ENCODE data around the gene PRSS33. TPM values are rescaled to one million over a fixed set of nuclear protein-coding genes. Genes with fewer than 3 reads are reported as not detected.

Gene PRSS33
- total RNA-seq, 1 donor from 2014 or later, result not detected

GRCh38 chr16:2752850-2753732 is 34.3 kb downstream of the PRSS33 start:
- no peak for DNase-seq (ENCODE audit: low read depth)
- TF ChIP-seq CTCF (conservative IDR thresholded peaks at IDR 0.05; ENCODE audit: low read depth, low read length), result no peak
- H3K4me3 ChIP-seq (ENCODE audit: low read depth, low read length), result peak overlapping the region; percentile 90

- peak within 1 kb of the TSS; percentile 90 for H3K4me3 ChIP-seq (ENCODE audit: low read depth, low read length)
- peak; percentile 64 for DNase-seq (ENCODE audit: low read depth)
- TF ChIP-seq CTCF (conservative IDR thresholded peaks at IDR 0.05; ENCODE audit: low read depth, low read length), result peak; percentile 3
These were observed 35.1 kb downstream of the PRSS33 start, which contains the start of gene SRRM2 for GRCh38 chr16:2752035-2752849. SRRM2 (plus strand) TSS chr16:2752638; CDS start chr16:2756365, 3,727 bp downstream.

- TF ChIP-seq CTCF (conservative IDR thresholded peaks at IDR 0.05; ENCODE audit: low read depth, low read length), result no peak
- DNase-seq (ENCODE audit: low read depth), result no peak
- peak overlapping the region; percentile 90 for H3K4me3 ChIP-seq (ENCODE audit: low read depth, low read length)
These were observed 35.8 kb downstream of the PRSS33 start for GRCh38 chr16:2751577-2752034.

- no peak for DNase-seq (ENCODE audit: low read depth)
- no peak overlapping the region for H3K4me3 ChIP-seq (ENCODE audit: low read depth, low read length)
- TF ChIP-seq CTCF (conservative IDR thresholded peaks at IDR 0.05; ENCODE audit: low read depth, low read length), result no peak
These were observed 37.4 kb downstream of the PRSS33 start for GRCh38 chr16:2749936-2750335.

GRCh38 chr16:2749476-2749875 is 37.9 kb downstream of the PRSS33 start:
- TF ChIP-seq CTCF (conservative IDR thresholded peaks at IDR 0.05; ENCODE audit: low read depth, low read length), result no peak
- no peak for DNase-seq (ENCODE audit: low read depth)

GRCh38 chr16:2748757-2749455 is 38.5 kb downstream of the PRSS33 start:
- no peak for DNase-seq (ENCODE audit: low read depth)
- no peak for TF ChIP-seq CTCF (conservative IDR thresholded peaks at IDR 0.05; ENCODE audit: low read depth, low read length)
- no peak overlapping the region for H3K4me3 ChIP-seq (ENCODE audit: low read depth, low read length)

More at GRCh38 chr16:2749476-2749875, 37.9 kb downstream of the PRSS33 start:
- H3K4me3 ChIP-seq (ENCODE audit: low read depth, low read length), result no peak overlapping the region
